ENCODE data around the gene PRKRIP1.
"Not testable (repeated sequence)": the region's sequence is repeated elsewhere in the genome, so short reads cannot be mapped to it uniquely, and the experiment has no call there.

Gene PRKRIP1

GRCh38 chr7:102404005-102404861 lies 8.1 kb downstream of the PRKRIP1 start:
- peak; percentile 78 for DNase-seq

GRCh38 chr7:102404862-102405188 lies 8.7 kb downstream of the PRKRIP1 start:
- DNase-seq, result not testable (repeated sequence)

GRCh38 chr7:102407910-102408309 lies 11.7 kb downstream of the PRKRIP1 start:
- no peak for DNase-seq

GRCh38 chr7:102408530-102408929 lies 12.4 kb downstream of the PRKRIP1 start:
- not testable (repeated sequence) for DNase-seq

GRCh38 chr7:102409340-102409739 lies 13.2 kb downstream of the PRKRIP1 start:
- DNase-seq, result no peak

- DNase-seq, result peak; percentile 14
Observed at GRCh38 chr7:102410123-102410522, 14.0 kb downstream of the PRKRIP1 start.

GRCh38 chr7:102410918-102411317 lies 14.8 kb downstream of the PRKRIP1 start:
- no peak for DNase-seq

- DNase-seq, result no peak
Observed at GRCh38 chr7:102412548-102412947, 16.4 kb downstream of the PRKRIP1 start.

GRCh38 chr7:102413091-102413490 lies 16.9 kb downstream of the PRKRIP1 start:
- no peak for DNase-seq

- DNase-seq, result no peak
Observed at GRCh38 chr7:102413611-102414010, 17.4 kb downstream of the PRKRIP1 start.

- peak; percentile 78 for DNase-seq
Observed at GRCh38 chr7:102415685-102416225, 19.6 kb downstream of the PRKRIP1 start.

- no peak for DNase-seq
Observed at GRCh38 chr7:102416406-102416805, 20.2 kb downstream of the PRKRIP1 start.

GRCh38 chr7:102417105-102417504 lies 20.9 kb downstream of the PRKRIP1 start:
- no peak for DNase-seq

GRCh38 chr7:102418592-102418991 lies 22.4 kb downstream of the PRKRIP1 start:
- no peak for DNase-seq

GRCh38 chr7:102421706-102422240 lies 25.6 kb downstream of the PRKRIP1 start:
- DNase-seq, result no peak

GRCh38 chr7:102424129-102424551 lies 28.0 kb downstream of the PRKRIP1 start:
- no peak for DNase-seq

GRCh38 chr7:102424787-102425218 lies 28.6 kb downstream of the PRKRIP1 start:
- DNase-seq, result no peak

- DNase-seq, result no peak
Observed at GRCh38 chr7:102425639-102426267, 29.6 kb downstream of the PRKRIP1 start.

- no peak for DNase-seq
Observed at GRCh38 chr7:102426268-102427018, 30.3 kb downstream of the PRKRIP1 start.

GRCh38 chr7:102427019-102427405 lies 30.8 kb downstream of the PRKRIP1 start:
- DNase-seq, result no peak

GRCh38 chr7:102429141-102429899 lies 33.2 kb downstream of the PRKRIP1 start:
- no peak for DNase-seq

- no peak for DNase-seq
Observed at GRCh38 chr7:102431617-102432298, 35.6 kb downstream of the PRKRIP1 start.

Measured in NK-92 treated with Interleukin-12 subunit alpha and Interleukin-12 subunit beta, amount 100 ng/mL, for 24 hours (cell line).